CD4-positive, alpha-beta T cell (primary cell): ENCODE data around the gene ALK. TPM values are rescaled to one million over a fixed set of nuclear protein-coding genes. Genes with fewer than 3 reads are reported as not detected.

Experiments used
- ATAC-seq: fragments of 200-7000 bp; cut with Tn5 transposase; one replicate; pipeline ENCODE4 v1.10.0; 2022; ENCODE audit warnings: mild to moderate bottlenecking; ENCODE audit not compliant: poor library complexity
- CTCF ChIA-PET: fragments of 350-600 bp; sonication (Branson Sonifier 250); formaldehyde crosslinking; loops from one replicate; lab custom pipeline; 2021; ENCODE audit warnings: antibody characterized with exemption, inconsistent platforms; lab: Charles Lee
- POLR2A ChIA-PET: fragments of 350-600 bp; sonication (Branson Sonifier 250); formaldehyde crosslinking; loops from one replicate; lab custom pipeline; 2021; ENCODE audit warnings: antibody characterized with exemption, inconsistent platforms; lab: Charles Lee
- DNase-seq, 14 experiments: peaks; one replicate each; pipeline ENCODE4 v3.0.0-alpha.2; 2013 to 2020; ENCODE audit warnings: mixed read lengths in 2 of 14
- H3K27ac ChIP-seq, 2 donors: one replicate each; pipeline versions ENCODE4 v1.5.1 to v1.7.0; 2013; ENCODE audit warnings: low read length in 2 of 2, low read depth in 1 of 2, mild to moderate bottlenecking in 1 of 2
- H3K27me3 ChIP-seq, 2 experiments: 1 replicate in 1 of 2; 2 replicates in 1 of 2; pipeline versions ENCODE4 v1.6.1 to v1.7.0; 2013; ENCODE audit warnings: low read length in 2 of 2, control low read depth in 1 of 2, mild to moderate bottlenecking in 1 of 2, moderate library complexity in 1 of 2; ENCODE audit not compliant: insufficient read depth in 2 of 2, control insufficient read depth in 1 of 2
- H3K36me3 ChIP-seq: one replicate; pipeline ENCODE4 v1.6.1; 2013; ENCODE audit warnings: low read length, control low read depth; ENCODE audit not compliant: insufficient read depth
- H3K4me1 ChIP-seq: one replicate; pipeline ENCODE4 v1.6.1; 2013; ENCODE audit warnings: low read length, control low read depth; ENCODE audit not compliant: insufficient read depth
- H3K4me3 ChIP-seq: one replicate; pipeline ENCODE4 v1.5.1; 2013; ENCODE audit warnings: mild to moderate bottlenecking, low read length, moderate library complexity
- H3K9me3 ChIP-seq, 2 experiments: 1 replicate in 1 of 2; 2 replicates in 1 of 2; pipeline versions ENCODE4 v1.6.1 to v1.7.0; 2013; ENCODE audit warnings: low read length in 2 of 2, mild to moderate bottlenecking in 2 of 2, control low read depth in 1 of 2, moderate library complexity in 1 of 2; ENCODE audit not compliant: control insufficient read depth in 1 of 2, insufficient read depth in 1 of 2
- H3K27ac Mint-ChIP-seq: one replicate; pipeline ENCODE4 v1.8.0; 2020; ENCODE audit warnings: mixed read lengths
- H3K27me3 Mint-ChIP-seq: one replicate; pipeline ENCODE4 v1.8.0; 2021; ENCODE audit warnings: mixed read lengths
- H3K36me3 Mint-ChIP-seq: one replicate; pipeline ENCODE4 v1.8.0; 2021; ENCODE audit warnings: low read depth, mixed read lengths
- H3K4me1 Mint-ChIP-seq: one replicate; pipeline ENCODE4 v1.8.0; 2021; ENCODE audit warnings: low read depth, mixed read lengths
- H3K4me3 Mint-ChIP-seq: one replicate; pipeline ENCODE4 v1.8.0; 2020; ENCODE audit warnings: mild to moderate bottlenecking, mixed read lengths
- H3K9me3 Mint-ChIP-seq: one replicate; pipeline ENCODE4 v1.8.0; 2020; ENCODE audit warnings: mixed read lengths
- intact Hi-C, 2 experiments: fragments of 100-400 bp; cut with DNase I in 1 of 2; cut with micrococcal nuclease in 1 of 2; formaldehyde crosslinking; loops; one replicate each; pipeline versions ENCODE4 v1.15.1 to v1.9.0; 2023 to 2025; cut with DNase I, micrococcal nuclease
- total RNA-seq, 174 experiments: library from RNA in 2 of 174; stranded (reverse) in 2 of 174; gene quantifications; one replicate each; pipeline ENCODE4 v1.2.3 and lab custom pipeline; 2021 to 2026
- TF ChIP-seq, protein P1 (sequence below): fragments of 200-600 bp; IDR thresholded peaks from one replicate; pipeline ENCODE4 v1.8.0; 2022; ENCODE audit warnings: antibody characterized with exemption, mild to moderate bottlenecking

The ALK gene
- total RNA-seq, 2 experiments from 2014 or later = not detected

DNA sequence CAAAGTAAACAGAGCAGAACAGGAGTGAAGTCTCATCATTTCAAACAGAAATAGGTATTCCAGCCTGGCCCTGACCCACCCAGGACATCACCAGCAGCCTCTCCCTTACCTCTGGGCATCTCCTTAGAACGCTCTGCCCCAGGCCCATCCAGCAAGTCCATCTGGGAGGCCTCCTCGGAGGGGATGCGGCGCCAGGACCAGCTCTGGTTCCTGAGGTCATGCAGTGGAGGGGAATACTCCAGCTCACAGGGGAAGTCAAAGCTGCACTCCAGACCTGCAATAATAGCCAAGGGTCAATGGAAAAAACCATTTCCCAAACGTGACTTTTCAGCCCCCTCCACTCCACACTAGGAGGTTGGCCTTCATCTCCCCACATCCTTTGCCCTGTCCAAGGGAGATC, 226.6 kb downstream of the ALK start:
- no peaks in the 10 kb centered on the region for H3K4me1 ChIP-seq
- H3K27me3 Mint-ChIP-seq = peaks cover 34% of the 10 kb centered on the region
- no peak for ATAC-seq
- TF ChIP-seq, protein P1, sequence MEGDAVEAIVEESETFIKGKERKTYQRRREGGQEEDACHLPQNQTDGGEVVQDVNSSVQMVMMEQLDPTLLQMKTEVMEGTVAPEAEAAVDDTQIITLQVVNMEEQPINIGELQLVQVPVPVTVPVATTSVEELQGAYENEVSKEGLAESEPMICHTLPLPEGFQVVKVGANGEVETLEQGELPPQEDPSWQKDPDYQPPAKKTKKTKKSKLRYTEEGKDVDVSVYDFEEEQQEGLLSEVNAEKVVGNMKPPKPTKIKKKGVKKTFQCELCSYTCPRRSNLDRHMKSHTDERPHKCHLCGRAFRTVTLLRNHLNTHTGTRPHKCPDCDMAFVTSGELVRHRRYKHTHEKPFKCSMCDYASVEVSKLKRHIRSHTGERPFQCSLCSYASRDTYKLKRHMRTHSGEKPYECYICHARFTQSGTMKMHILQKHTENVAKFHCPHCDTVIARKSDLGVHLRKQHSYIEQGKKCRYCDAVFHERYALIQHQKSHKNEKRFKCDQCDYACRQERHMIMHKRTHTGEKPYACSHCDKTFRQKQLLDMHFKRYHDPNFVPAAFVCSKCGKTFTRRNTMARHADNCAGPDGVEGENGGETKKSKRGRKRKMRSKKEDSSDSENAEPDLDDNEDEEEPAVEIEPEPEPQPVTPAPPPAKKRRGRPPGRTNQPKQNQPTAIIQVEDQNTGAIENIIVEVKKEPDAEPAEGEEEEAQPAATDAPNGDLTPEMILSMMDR = no peak
- H3K27ac ChIP-seq = no peak overlapping the region
- no peaks in the 10 kb centered on the region for H3K36me3 Mint-ChIP-seq
- no peaks in the 10 kb centered on the region for H3K9me3 ChIP-seq
- intact Hi-C loops = no loop called here
- DNase-seq = no peak
- no peaks in the 10 kb centered on the region for H3K36me3 ChIP-seq
- no peak overlapping the region for H3K4me3 Mint-ChIP-seq
- no peak overlapping the region for H3K27ac Mint-ChIP-seq
- CTCF ChIA-PET = no interaction called here
- no peak overlapping the region for H3K4me3 ChIP-seq
- no peaks in the 10 kb centered on the region for H3K9me3 Mint-ChIP-seq
- H3K27me3 ChIP-seq = no peaks in the 10 kb centered on the region
- POLR2A ChIA-PET = no interaction called here
- H3K4me1 Mint-ChIP-seq = no peaks in the 10 kb centered on the region

DNA sequence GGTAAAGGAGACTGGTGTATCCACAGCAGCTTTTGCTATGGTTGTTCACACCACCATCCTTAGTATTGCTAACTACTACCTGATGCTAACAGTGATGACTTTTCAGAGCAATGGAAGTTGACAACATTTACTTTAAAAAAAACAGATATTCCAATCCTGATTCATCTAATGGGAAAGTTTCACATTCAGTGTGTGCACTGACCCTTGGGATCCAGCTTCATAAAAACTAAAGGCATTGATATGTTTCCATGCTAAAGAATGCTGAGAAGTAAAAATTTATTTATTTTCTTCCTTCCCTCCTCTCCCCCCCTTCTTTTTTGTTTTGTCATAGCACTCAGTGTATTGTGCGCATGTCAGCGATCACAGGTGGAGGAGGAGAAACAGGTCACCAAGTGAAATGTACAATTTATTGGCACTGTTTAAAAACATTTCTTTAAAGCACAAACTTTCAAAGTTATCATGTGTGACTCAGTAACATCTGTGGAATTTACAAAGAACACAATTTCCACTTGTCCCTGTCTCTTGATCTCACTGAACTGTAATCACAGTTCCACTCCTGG, 229.9 kb downstream of the ALK start:
- H3K27ac Mint-ChIP-seq = no peak overlapping the region
- TF ChIP-seq, protein P1 = no peak
- no peaks in the 10 kb centered on the region for H3K36me3 Mint-ChIP-seq
- no peak overlapping the region for H3K4me3 Mint-ChIP-seq
- no peaks in the 10 kb centered on the region for H3K27me3 ChIP-seq
- H3K27ac ChIP-seq = no peak overlapping the region
- no peak for DNase-seq
- H3K9me3 Mint-ChIP-seq = no peaks in the 10 kb centered on the region
- intact Hi-C loops = no loop called here
- no peaks in the 10 kb centered on the region for H3K4me1 Mint-ChIP-seq
- no peaks in the 10 kb centered on the region for H3K4me1 ChIP-seq
- ChIA-PET CTCF (no interaction called here), POLR2A (no interaction called here)
- H3K9me3 ChIP-seq = no peaks in the 10 kb centered on the region
- no peaks in the 10 kb centered on the region for H3K36me3 ChIP-seq
- no peak overlapping the region for H3K4me3 ChIP-seq
- no peak for ATAC-seq
- peaks cover 48% of the 10 kb centered on the region for H3K27me3 Mint-ChIP-seq

DNA sequence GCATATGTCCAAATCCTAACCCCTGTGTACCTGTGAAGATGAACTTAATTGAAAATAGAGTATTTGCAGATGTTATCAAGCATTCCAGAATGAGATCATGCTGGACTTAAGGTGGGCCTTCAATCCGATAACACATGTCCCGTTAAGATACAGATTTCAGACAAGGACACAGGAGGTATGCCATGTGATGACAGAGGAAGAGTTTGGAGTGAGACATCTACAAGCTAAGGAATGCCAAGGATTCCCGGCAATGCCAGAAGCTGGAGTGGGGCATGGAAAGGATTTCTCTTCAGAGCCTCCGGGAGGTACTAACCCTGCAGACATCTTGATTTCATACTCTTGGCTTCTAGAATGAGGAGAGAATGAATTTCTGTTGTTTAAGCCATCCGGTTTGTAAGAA, 231.7 kb downstream of the ALK start:
- Mint-ChIP-seq H3K27ac (no peak overlapping the region), H3K36me3 (no peaks in the 10 kb centered on the region), H3K4me3 (no peak overlapping the region), H3K27me3 (peaks cover 59% of the 10 kb centered on the region), H3K9me3 (no peaks in the 10 kb centered on the region), H3K4me1 (no peaks in the 10 kb centered on the region)
- ATAC-seq (no peak), DNase-seq (no peak)
- CTCF ChIA-PET = no interaction called here
- Histone ChIP-seq H3K9me3 (no peaks in the 10 kb centered on the region), H3K4me1 (no peaks in the 10 kb centered on the region), H3K27ac (no peak overlapping the region), H3K36me3 (no peaks in the 10 kb centered on the region), H3K27me3 (no peaks in the 10 kb centered on the region), H3K4me3 (no peak overlapping the region)
- intact Hi-C loops = no loop called here
- TF ChIP-seq, protein P1 = no peak
- POLR2A ChIA-PET = no interaction called here
